IMR-90 (cell line): ENCODE measurements around the gene IFI44L. TPM values are rescaled to one million over a fixed set of nuclear protein-coding genes. Genes with fewer than 3 reads are reported as not detected.

ENCODE experiments used
- ATAC-seq: fragments of 200-7000 bp; cut with Tn5 transposase; 2 replicates; pipeline ENCODE4 v1.9.1; 2020; ENCODE audit warnings: low read depth, mild to moderate bottlenecking, moderate library complexity
- BruUV-seq: library from RNA; stranded (reverse); fragments of 400-500 nt; replicated peaks from 2 replicates; lab custom pipeline; 2021; lab: Mats Ljungman, UMichigan
- CTCF ChIA-PET: fragments of 300-600 bp; formaldehyde crosslinking; extraction: SDS; loops from one replicate; lab custom pipeline; 2021; ENCODE audit warnings: antibody characterized with exemption; lab: Yijun Ruan, JAX
- POLR2A ChIA-PET: fragments of 300-600 bp; sonication (Branson Sonifier 250); formaldehyde crosslinking; loops from one replicate; lab custom pipeline; 2022; ENCODE audit warnings: antibody characterized with exemption; ENCODE audit not compliant: unreplicated experiment; lab: Charles Lee
- DNase-seq: peaks from one replicate; pipeline ENCODE4 v3.0.0; 2013
- H2AFZ ChIP-seq: replicated peaks from 2 replicates; pipeline ENCODE3; 2013; ENCODE audit warnings: low read length, mild to moderate bottlenecking; ENCODE audit not compliant: poor library complexity
- H2AK5ac ChIP-seq: 2 replicates; pipeline ENCODE4 v1.6.1; 2013; ENCODE audit warnings: low read depth, low read length, inconsistent platforms
- H2AK9ac ChIP-seq: replicated peaks from 2 replicates; pipeline ENCODE3; 2013; ENCODE audit warnings: mild to moderate bottlenecking, low read depth, low read length, moderate library complexity; ENCODE audit not compliant: poor library complexity
- H2BK120ac ChIP-seq: 2 replicates; pipeline ENCODE4 v1.6.1; 2013; ENCODE audit warnings: low read depth, low read length, inconsistent platforms
- H2BK15ac ChIP-seq: 3 replicates; pipeline ENCODE4 v1.6.1; 2013; ENCODE audit warnings: low read depth, low read length, inconsistent platforms
- H2BK20ac ChIP-seq: 2 replicates; pipeline ENCODE4 v1.6.1; 2013; ENCODE audit warnings: low read depth, mild to moderate bottlenecking, inconsistent platforms, low read length, moderate library complexity
- H2BK5ac ChIP-seq: 2 replicates; pipeline ENCODE4 v1.6.1; 2013; ENCODE audit warnings: mild to moderate bottlenecking, low read depth, low read length, inconsistent platforms; ENCODE audit not compliant: poor library complexity, severe bottlenecking
- H3K14ac ChIP-seq: replicated peaks from 2 replicates; pipeline ENCODE4 v1.6.1; 2013; ENCODE audit warnings: low read depth, low read length, inconsistent platforms
- H3K18ac ChIP-seq: 2 replicates; pipeline ENCODE4 v1.6.1; 2013; ENCODE audit warnings: low read depth, low read length, control low read depth
- H3K23ac ChIP-seq: 2 replicates; pipeline ENCODE4 v1.6.1; 2013; ENCODE audit warnings: low read depth, low read length, inconsistent platforms
- H3K27ac ChIP-seq: 2 replicates; pipeline ENCODE4 v1.5.1; 2013; ENCODE audit warnings: mild to moderate bottlenecking, control low read depth, low read length; ENCODE audit not compliant: insufficient read depth
- H3K27me3 ChIP-seq: 2 replicates; pipeline ENCODE4 v1.6.1; 2013; ENCODE audit warnings: low read length; ENCODE audit not compliant: control insufficient read depth, insufficient read depth
- H3K36me3 ChIP-seq: 2 replicates; pipeline ENCODE4 v1.6.1; 2013; ENCODE audit warnings: low read length, mixed read lengths; ENCODE audit not compliant: control insufficient read depth, insufficient read depth
- H3K4ac ChIP-seq: 2 replicates; pipeline ENCODE4 v1.6.1; 2013; ENCODE audit warnings: low read depth, low read length, inconsistent platforms
- H3K4me1 ChIP-seq: 2 replicates; pipeline ENCODE4 v1.6.1; 2013; ENCODE audit warnings: low read length, mixed read lengths; ENCODE audit not compliant: control insufficient read depth, insufficient read depth
- H3K4me2 ChIP-seq: 2 replicates; pipeline ENCODE4 v1.6.1; 2013; ENCODE audit warnings: low read depth, mild to moderate bottlenecking, control low read depth, low read length, moderate library complexity
- H3K4me3 ChIP-seq: 2 replicates; pipeline ENCODE4 v1.5.1; 2013; ENCODE audit warnings: low read depth, mild to moderate bottlenecking, control low read depth, low read length, moderate library complexity; ENCODE audit not compliant: insufficient read depth
- H3K56ac ChIP-seq: 2 replicates; pipeline ENCODE4 v1.6.1; 2013; ENCODE audit warnings: low read length, inconsistent platforms; ENCODE audit not compliant: insufficient read depth; ENCODE audit errors: extremely low read depth
- H3K79me1 ChIP-seq, 2 experiments: 2 replicates each; pipeline ENCODE4 v1.6.1; 2013; ENCODE audit warnings: low read length in 2 of 2, inconsistent platforms in 1 of 2, low read depth in 1 of 2
- H3K9ac ChIP-seq: 2 replicates; pipeline ENCODE4 v1.6.1; 2013; ENCODE audit warnings: low read depth, low read length, control low read depth
- H3K9me1 ChIP-seq: 2 replicates; pipeline ENCODE4 v1.6.1; 2013; ENCODE audit warnings: low read length, inconsistent platforms; ENCODE audit not compliant: insufficient read depth
- H3K9me3 ChIP-seq: 2 replicates; pipeline ENCODE4 v1.6.1; 2013; ENCODE audit warnings: low read length; ENCODE audit not compliant: control insufficient read depth, insufficient read depth
- H4K20me1 ChIP-seq: 2 replicates; pipeline ENCODE4 v1.6.1; 2013; ENCODE audit warnings: low read length, inconsistent platforms; ENCODE audit not compliant: insufficient read depth
- H4K5ac ChIP-seq: 2 replicates; pipeline ENCODE4 v1.6.1; 2013; ENCODE audit warnings: mild to moderate bottlenecking, low read depth, low read length, control low read depth
- H4K8ac ChIP-seq, 2 experiments: 2 replicates each; pipeline ENCODE4 v1.6.1; 2013; ENCODE audit warnings: low read depth in 2 of 2, low read length in 2 of 2, control low read depth in 1 of 2, inconsistent platforms in 1 of 2
- H4K91ac ChIP-seq: 2 replicates; pipeline ENCODE4 v1.6.1; 2013; ENCODE audit warnings: low read depth, low read length, inconsistent platforms; ENCODE audit not compliant: insufficient read depth
- CEBPB ChIP-seq: IDR thresholded peaks from 2 replicates; pipeline ENCODE4 v1.6.1; 2012; ENCODE audit warnings: low read depth, low read length, improper control_type of control experiment
- MAFK ChIP-seq: IDR thresholded peaks from 2 replicates; pipeline ENCODE4 v1.6.1; 2012; ENCODE audit warnings: low read depth, low read length, improper control_type of control experiment
- MAZ ChIP-seq: IDR thresholded peaks from 2 replicates; pipeline ENCODE4 v1.6.1; 2012; ENCODE audit warnings: low read depth, mild to moderate bottlenecking, low read length, improper control_type of control experiment, moderate library complexity, borderline replicate concordance
- MXI1 ChIP-seq: IDR thresholded peaks from 2 replicates; pipeline ENCODE4 v1.6.1; 2012; ENCODE audit warnings: low read depth, mild to moderate bottlenecking, low read length, moderate library complexity, borderline replicate concordance
- POLR2A ChIP-seq: IDR thresholded peaks from 2 replicates; pipeline ENCODE4 v1.6.1; 2012; ENCODE audit warnings: mild to moderate bottlenecking, low read depth, low read length
- RCOR1 ChIP-seq: IDR thresholded peaks from 2 replicates; pipeline ENCODE4 v1.6.1; 2012; ENCODE audit warnings: mild to moderate bottlenecking, low read length, improper control_type of control experiment; ENCODE audit not compliant: insufficient replicate concordance
- RFX5 ChIP-seq: IDR thresholded peaks from 2 replicates; pipeline ENCODE4 v1.8.0; 2012; ENCODE audit warnings: low read depth, mild to moderate bottlenecking, low read length, moderate library complexity
- WGBS, 2 experiments: methylation state at CpG; one replicate each; pipeline versions ENCODE4 v1.1.5 to v1.1.7; 2013; ENCODE audit warnings: missing lambda C conversion rate in 2 of 2; ENCODE audit not compliant: insufficient read length in 1 of 2; ENCODE audit errors: extremely low coverage in 2 of 2; 5-methylcytosine and 5-hydroxymethylcytosine counted together
- dilution Hi-C: fragments of 300-500 bp; cut with HindIII; formaldehyde crosslinking; loops from one replicate; pipeline ENCODE4 v1.14.3; 2018; ENCODE audit warnings: low sequenced_read_pairs; ENCODE audit not compliant: unreplicated experiment
- in situ Hi-C: fragments of 300-500 bp; cut with MboI; formaldehyde crosslinking; loops from 3 replicates; pipeline ENCODE4 v1.14.3; 2019; ENCODE audit warnings: low sequenced_read_pairs, inconsistent platforms, mixed read lengths
- intact Hi-C: fragments of 100-400 bp; cut with micrococcal nuclease; formaldehyde crosslinking; loops from 2 replicates; pipeline ENCODE4 v1.10.0; 2022
- polyA plus RNA-seq, 3 experiments: library from polyadenylated mRNA; depleted of rRNA; stranded (reverse); fragments of >200 nt; gene quantifications; 2 replicates each; pipeline ENCODE4 v1.2.3, GENCODE V29; 2012; ENCODE audit warnings: low replicate concordance in 1 of 3
- total RNA-seq: library from RNA; depleted of rRNA; stranded (reverse); fragments of >200 nt; gene quantifications from 2 replicates; pipeline ENCODE4 v1.2.3, GENCODE V29; 2012

The IFI44L gene
- total and polyA plus RNA-seq, 2 of the 4 experiments (the other 2 are of a cell fraction): 0.18 to 0.19 TPM

DNA sequence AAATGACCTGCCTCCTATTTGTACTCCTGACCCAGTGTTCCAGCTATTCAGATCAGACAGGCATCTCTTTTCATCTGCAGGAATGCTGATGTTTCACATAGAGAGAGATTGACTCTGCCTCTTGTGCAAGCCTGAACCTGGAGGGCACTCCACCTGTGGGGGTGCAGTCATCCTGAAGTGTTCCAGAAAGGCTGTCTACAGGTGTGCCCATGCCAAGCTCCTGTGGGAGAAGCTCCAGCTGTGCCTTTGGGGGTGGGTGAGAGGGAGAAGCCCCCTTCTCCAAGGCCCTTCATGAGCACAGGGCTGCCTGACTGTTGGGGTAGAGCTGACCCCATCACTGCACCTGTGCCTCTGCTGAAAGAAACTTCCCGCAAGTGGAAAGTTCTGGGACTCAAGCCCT, 52.2 kb downstream of the IFI44L start:
- Histone ChIP-seq H3K4me1 (no peaks in the 10 kb centered on the region), H3K79me1 (no peaks in the 10 kb centered on the region), H3K27ac (no peak overlapping the region), H2BK20ac (no peak overlapping the region), H2AK9ac (no peak overlapping the region), H3K56ac (no peak overlapping the region), H3K4me3 (no peak overlapping the region), H4K91ac (no peak overlapping the region), H3K9ac (no peak overlapping the region), H4K20me1 (no peaks in the 10 kb centered on the region), H3K9me1 (no peaks in the 10 kb centered on the region), H2BK5ac (no peak overlapping the region), H3K14ac (no peak overlapping the region), H3K4me2 (no peak overlapping the region), H3K18ac (no peak overlapping the region), H3K4ac (no peak overlapping the region), H3K23ac (no peak overlapping the region), H3K36me3 (no peaks in the 10 kb centered on the region), H2BK15ac (no peak overlapping the region), H4K5ac (no peak overlapping the region), H2AFZ (no peak overlapping the region), H2AK5ac (no peak overlapping the region), H3K9me3 (no peaks in the 10 kb centered on the region), H4K8ac (no peak overlapping the region), H2BK120ac (no peak overlapping the region), H3K27me3 (no peaks in the 10 kb centered on the region; the same call in 1 of the 2 replicates)
- intact Hi-C loops (no loop called here), in situ Hi-C loops (no loop called here), dilution Hi-C loops (no loop called here)
- no CpG with 5 or more reads among the region's 1 CpG for WGBS, 2 experiments
- BruUV-seq: no TSS peak
- ChIA-PET POLR2A (no interaction called here), CTCF (interaction anchor here (0.5 kb wide), 1 partner anchor 558 kb away, joined by 3 read pairs; no protein-coding TSS in a partner anchor)
- DNase-seq (no peak), ATAC-seq (no peak)
- no peak for TF ChIP-seq MAZ
- TF ChIP-seq MAFK: no peak
- no peak for TF ChIP-seq CEBPB
- TF ChIP-seq RCOR1: no peak
- no peak for TF ChIP-seq POLR2A
- no peak for TF ChIP-seq MXI1
- TF ChIP-seq RFX5: no peak
